WTC11 (cell line): ENCODE data around the gene STPG3. TPM values are rescaled to one million over a fixed set of nuclear protein-coding genes. Genes with fewer than 3 reads are reported as not detected.

ENCODE experiments used
- ATAC-seq: fragments of 200-7000 bp; cut with Tn5 transposase; 2 replicates; pipeline ENCODE4 v1.10.0; 2021; ENCODE audit warnings: mild to moderate bottlenecking, moderate library complexity
- Bru-seq: library from RNA; stranded (reverse); fragments of 400-500 nt; gene quantifications from one replicate; lab custom pipeline; 2021; lab: Mats Ljungman, UMichigan
- CTCF ChIA-PET: fragments of 300-600 bp; sonication (Branson Sonifier 250); formaldehyde crosslinking; loops from one replicate; lab custom pipeline; 2021; ENCODE audit warnings: antibody characterized with exemption; lab: Charles Lee
- POLR2A ChIA-PET: fragments of 350-600 bp; sonication (Branson Sonifier 250); formaldehyde crosslinking; loops from one replicate; lab custom pipeline; 2021; ENCODE audit warnings: antibody characterized with exemption; lab: Charles Lee
- DNase-seq: peaks from one replicate; pipeline ENCODE4 v3.0.0; 2021; ENCODE audit warnings: low spot score
- H3K27ac Mint-ChIP-seq: 2 replicates; pipeline ENCODE4 v1.8.0; 2021; ENCODE audit warnings: mixed read lengths
- H3K27me3 Mint-ChIP-seq: 2 replicates; pipeline ENCODE4 v1.8.0; 2021; ENCODE audit warnings: low read depth, mild to moderate bottlenecking, moderate library complexity, mixed read lengths
- H3K36me3 Mint-ChIP-seq: 2 replicates; pipeline ENCODE4 v1.8.0; 2021; ENCODE audit warnings: mixed read lengths
- H3K4me1 Mint-ChIP-seq: 2 replicates; pipeline ENCODE4 v1.8.0; 2022; ENCODE audit warnings: mixed read lengths
- H3K4me3 Mint-ChIP-seq: 2 replicates; pipeline ENCODE4 v1.8.0; 2021; ENCODE audit warnings: mild to moderate bottlenecking, moderate library complexity, mixed read lengths
- H3K9me3 Mint-ChIP-seq: 2 replicates; pipeline ENCODE4 v1.8.0; 2021; ENCODE audit warnings: mixed read lengths
- ATF1 ChIP-seq: sonication (generic); formaldehyde crosslinking; IDR thresholded peaks from 2 replicates; pipeline ENCODE4 v1.8.1; 2023; ENCODE audit warnings: mild to moderate bottlenecking, moderate library complexity, missing genetic modification reagents
- E2F1 ChIP-seq: sonication (generic); formaldehyde crosslinking; IDR thresholded peaks from 2 replicates; pipeline ENCODE4 v1.8.0; 2022; ENCODE audit warnings: mild to moderate bottlenecking, missing genetic modification reagents
- ELF4 ChIP-seq: sonication (generic); formaldehyde crosslinking; IDR thresholded peaks from 2 replicates; pipeline ENCODE4 v1.8.1; 2022; ENCODE audit warnings: low read depth, mild to moderate bottlenecking, moderate library complexity, missing genetic modification reagents
- ETV6 ChIP-seq: sonication (generic); formaldehyde crosslinking; IDR thresholded peaks from 2 replicates; pipeline ENCODE4 v1.8.1; 2022; ENCODE audit warnings: mild to moderate bottlenecking, missing genetic modification reagents
- HMGA2 ChIP-seq: fragments of 250-450 bp; sonication (Bioruptor Pico); IDR thresholded peaks from 2 replicates; pipeline ENCODE4 v1.4.0; 2021; ENCODE audit warnings: mild to moderate bottlenecking, moderate library complexity
- HMGXB4 ChIP-seq: sonication (generic); formaldehyde crosslinking; IDR thresholded peaks from 2 replicates; pipeline ENCODE4 v1.8.1; 2023; ENCODE audit warnings: mild to moderate bottlenecking, moderate library complexity, missing genetic modification reagents
- JAZF1 ChIP-seq: fragments of 250-450 bp; sonication (Bioruptor Pico); IDR thresholded peaks from 2 replicates; pipeline ENCODE4 v1.9.0; 2021; ENCODE audit warnings: moderate library complexity, mild to moderate bottlenecking, inconsistent platforms
- NFYB ChIP-seq: sonication (generic); formaldehyde crosslinking; conservative IDR thresholded peaks from 2 replicates; pipeline ENCODE4 v1.8.0; 2022; ENCODE audit warnings: low read depth, missing genetic modification reagents
- NR3C1 ChIP-seq: sonication (generic); formaldehyde crosslinking; conservative IDR thresholded peaks from 2 replicates; pipeline ENCODE4 v1.8.1; 2023; ENCODE audit warnings: low read depth, mild to moderate bottlenecking, missing genetic modification reagents
- PRDM15 ChIP-seq: sonication (generic); formaldehyde crosslinking; IDR thresholded peaks from 2 replicates; pipeline ENCODE4 v1.8.0; 2022; ENCODE audit warnings: missing genetic modification reagents
- PREB ChIP-seq: sonication (generic); formaldehyde crosslinking; IDR thresholded peaks from 2 replicates; pipeline ENCODE4 v1.8.1; 2022; ENCODE audit warnings: mild to moderate bottlenecking, missing genetic modification reagents, moderate library complexity, borderline replicate concordance
- PRRX2 ChIP-seq: fragments of 250-450 bp; sonication (Bioruptor Pico); IDR thresholded peaks from 2 replicates; pipeline ENCODE4 v1.8.0; 2021; ENCODE audit warnings: mild to moderate bottlenecking
- RORB ChIP-seq: fragments of 250-450 bp; sonication (Bioruptor Pico); IDR thresholded peaks from 2 replicates; pipeline ENCODE4 v1.9.0; 2021; ENCODE audit warnings: mild to moderate bottlenecking
- SMAD3 ChIP-seq: sonication (generic); formaldehyde crosslinking; IDR thresholded peaks from 2 replicates; pipeline ENCODE4 v1.8.0; 2022; ENCODE audit warnings: missing genetic modification reagents, mild to moderate bottlenecking, borderline replicate concordance
- TEAD1 ChIP-seq: sonication (generic); formaldehyde crosslinking; IDR thresholded peaks from 2 replicates; pipeline ENCODE4 v1.8.0; 2022; ENCODE audit warnings: mild to moderate bottlenecking, missing genetic modification reagents
- TEAD4 ChIP-seq: sonication (generic); formaldehyde crosslinking; IDR thresholded peaks from 2 replicates; pipeline ENCODE4 v1.8.0; 2022; ENCODE audit warnings: mild to moderate bottlenecking, missing genetic modification reagents
- USF1 ChIP-seq: sonication (generic); formaldehyde crosslinking; IDR thresholded peaks from 2 replicates; pipeline ENCODE4 v1.8.0; 2022; ENCODE audit warnings: mild to moderate bottlenecking, missing genetic modification reagents
- USF2 ChIP-seq: sonication (generic); formaldehyde crosslinking; IDR thresholded peaks from 2 replicates; pipeline ENCODE4 v1.8.1; 2023; ENCODE audit warnings: mild to moderate bottlenecking, missing genetic modification reagents, moderate library complexity
- ZBTB43 ChIP-seq: sonication (generic); formaldehyde crosslinking; IDR thresholded peaks from 2 replicates; pipeline ENCODE4 v1.8.1; 2023; ENCODE audit warnings: mild to moderate bottlenecking, missing genetic modification reagents
- ZNF416 ChIP-seq: fragments of 250-450 bp; sonication (Bioruptor Pico); IDR thresholded peaks from 2 replicates; pipeline ENCODE4 v1.9.0; 2021; ENCODE audit warnings: mild to moderate bottlenecking, inconsistent platforms
- ZNF671 ChIP-seq: fragments of 250-450 bp; sonication (Bioruptor Pico); IDR thresholded peaks from 2 replicates; pipeline ENCODE4 v1.8.0; 2021; ENCODE audit warnings: mild to moderate bottlenecking
- long read RNA-seq, 3 experiments: library from RNA in 1 of 3; library from capped mRNA in 1 of 3; library from polyadenylated mRNA in 1 of 3; unstranded in 2 of 3; stranded (forward) in 1 of 3; transcript quantifications; one replicate each; pipeline ENCODE4 v2.0.0, GENCODE V29; 2021
- total RNA-seq: library from RNA; stranded (reverse); gene quantifications from 3 replicates; pipeline ENCODE4 v1.2.3, GENCODE V29; 2021

STPG3 gene
- 0.21 to 0.26 TPM in 2 of 3 replicates, not detected in the other for total RNA-seq
- not detected for Bru-seq, nascent RNA
- long read RNA-seq, experiment 1, result 0 reads
- long read RNA-seq, experiment 2, result 0 reads
- long read RNA-seq, experiment 3, result 0 reads

- TF ChIP-seq ZNF416 (no peak), ZBTB43 (CRISPR knock-in tag) (no peak), JAZF1 (CRISPR knock-in tag) (no peak), TEAD4 (CRISPR knock-in tag) (no peak), TEAD1 (CRISPR knock-in tag) (no peak), RORB (CRISPR knock-in tag) (no peak), HMGXB4 (CRISPR knock-in tag) (no peak), NR3C1 (CRISPR knock-in tag) (no peak), E2F1 (CRISPR knock-in tag) (no peak), PREB (CRISPR knock-in tag) (no peak), PRDM15 (CRISPR knock-in tag) (no peak), ETV6 (CRISPR knock-in tag) (no peak), SMAD3 (CRISPR knock-in tag) (no peak), USF2 (CRISPR knock-in tag) (no peak), NFYB (CRISPR knock-in tag) (no peak)
- ChIA-PET CTCF (interaction anchor here (1.1 to 4.6 kb wide), 3 partner anchors 11 to 51 kb away, joined by 3 to 59 read pairs (median 7); partner anchors contain the start of genes NRARP and TUBB4B), POLR2A (interaction anchor here (0.5 to 4.2 kb wide), 2 partner anchors 11 to 43 kb away, joined by 3 to 30 read pairs; partner anchors contain the start of gene TUBB4B)
- DNase-seq (no peak), ATAC-seq (no peak)
- Mint-ChIP-seq H3K4me3 (no peak within 1 kb of the TSS), H3K4me1 (peaks cover 8% of the 10 kb centered on the region), H3K36me3 (no peaks in the 10 kb centered on the region), H3K9me3 (no peaks in the 10 kb centered on the region), H3K27me3 (peaks cover 11% of the 10 kb centered on the region), H3K27ac (no peak within 1 kb of the TSS)
These were observed at the start of gene STPG3 for GRCh38 chr9:137251194-137251461. TSS of gene STPG3 (plus strand) at chr9:137251286. CDS start at chr9:137251287, 1 bp downstream.

GRCh38 chr9:137202966-137203365 is 48.1 kb upstream of the STPG3 start:
- peak overlapping the region; percentile 24 for H3K4me3 Mint-ChIP-seq
- no peak for DNase-seq
- H3K27ac Mint-ChIP-seq, result no peak overlapping the region
- no peaks in the 10 kb centered on the region for H3K9me3 Mint-ChIP-seq
- no peak for TF ChIP-seq ZNF671 (CRISPR knock-in tag)
- no peak for TF ChIP-seq USF1 (CRISPR knock-in tag)
- TF ChIP-seq PRRX2 (CRISPR knock-in tag), result no peak
- no peak for TF ChIP-seq HMGA2 (CRISPR knock-in tag)
- no peak for TF ChIP-seq ELF4 (CRISPR knock-in tag)
- TF ChIP-seq ATF1, result no peak
- peaks cover 40% of the 10 kb centered on the region for H3K4me1 Mint-ChIP-seq
- no peak for ATAC-seq
- POLR2A ChIA-PET, result interaction anchor here (0.7 to 1.3 kb wide), 2 partner anchors 8 to 15 kb away, joined by 3 to 6 read pairs; no protein-coding TSS in a partner anchor
- CTCF ChIA-PET, result no interaction called here
- peaks cover 14% of the 10 kb centered on the region for H3K36me3 Mint-ChIP-seq
- no peaks in the 10 kb centered on the region for H3K27me3 Mint-ChIP-seq
